Stimulated activated CD8-positive, alpha-beta memory T cell treated with anti-CD3 and anti-CD28 coated beads, Interleukin-4, amount 100 ng/mL, for 48 hours (primary cell): ENCODE measurements around the gene STAC3.
A peak's percentile ranks its signal among the peaks of the same experiment; 100 is the strongest.

Source experiments
- DNase-seq: peaks from one replicate; pipeline ENCODE4 v3.0.0-alpha.2; 2020

Gene STAC3

GRCh38 chr12:57222286-57223190 lies 28.4 kb downstream of the STAC3 start:
- no peak for DNase-seq

- DNase-seq = no peak
Observed at GRCh38 chr12:57221169-57221917, 29.6 kb downstream of the STAC3 start.

- DNase-seq = no peak
Observed at GRCh38 chr12:57220770-57221168, 30.2 kb downstream of the STAC3 start.

- DNase-seq = no peak
Observed at GRCh38 chr12:57219993-57220754, 30.8 kb downstream of the STAC3 start.

GRCh38 chr12:57219205-57219992 lies 31.6 kb downstream of the STAC3 start:
- DNase-seq = no peak

GRCh38 chr12:57218030-57218853 lies 32.7 kb downstream of the STAC3 start:
- DNase-seq = no peak

GRCh38 chr12:57216921-57217879 lies 33.8 kb downstream of the STAC3 start:
- DNase-seq = no peak

- peak; percentile 66 for DNase-seq
Observed at GRCh38 chr12:57216014-57216911, 34.7 kb downstream of the STAC3 start, which contains the start of gene NXPH4. NXPH4 (plus strand) TSS chr12:57216794; CDS start chr12:57216970, 176 bp downstream.

- DNase-seq = peak; percentile 49
Observed at GRCh38 chr12:57215668-57216013, 35.3 kb downstream of the STAC3 start.

- DNase-seq = no peak
Observed at GRCh38 chr12:57215065-57215464, 35.9 kb downstream of the STAC3 start.

- peak; percentile 79 for DNase-seq
Observed at GRCh38 chr12:57214398-57214781, 36.6 kb downstream of the STAC3 start.

- DNase-seq = no peak
Observed at GRCh38 chr12:57213763-57214397, 37.1 kb downstream of the STAC3 start.

GRCh38 chr12:57213058-57213715 lies 37.8 kb downstream of the STAC3 start:
- peak; percentile 90 for DNase-seq

GRCh38 chr12:57212701-57213057 lies 38.3 kb downstream of the STAC3 start:
- DNase-seq = no peak

- no peak for DNase-seq
Observed at GRCh38 chr12:57211791-57212700, 38.9 kb downstream of the STAC3 start.

- DNase-seq = no peak
Observed at GRCh38 chr12:57210926-57211692, 39.9 kb downstream of the STAC3 start.
